MM.1S (cell line): ENCODE results near the gene MPP7.

Source experiments
- DNase-seq: peaks from one replicate; pipeline ENCODE4 v3.0.0-alpha.2; 2015
- H2AFZ ChIP-seq: fragments of 300-600 bp; sonication (generic); 2 replicates; pipeline ENCODE4 v1.6.0; 2016; ENCODE audit warnings: antibody characterized with exemption, low read length
- H3F3A ChIP-seq: fragments of 300-600 bp; sonication (generic); 2 replicates; pipeline ENCODE4 v1.6.1; 2016; ENCODE audit warnings: mild to moderate bottlenecking, antibody characterized with exemption, low read length, moderate library complexity, mixed read lengths; ENCODE audit not compliant: insufficient read depth
- H3K27ac ChIP-seq: fragments of 300-600 bp; sonication (generic); 2 replicates; pipeline ENCODE4 v1.5.1; 2016; ENCODE audit warnings: mild to moderate bottlenecking, low read length
- H3K27me3 ChIP-seq: fragments of 300-600 bp; sonication (generic); replicated peaks from 2 replicates; pipeline ENCODE4 v1.6.0; 2016; ENCODE audit warnings: low read length; ENCODE audit not compliant: insufficient read depth
- H3K36me3 ChIP-seq: fragments of 300-600 bp; sonication (generic); replicated peaks from 2 replicates; pipeline ENCODE4 v1.6.1; 2016; ENCODE audit warnings: mild to moderate bottlenecking, low read length, mixed read lengths; ENCODE audit not compliant: insufficient read depth
- H3K4me1 ChIP-seq: fragments of 300-600 bp; sonication (generic); 2 replicates; pipeline ENCODE4 v1.6.1; 2016; ENCODE audit warnings: low read length, mixed read lengths
- H3K4me2 ChIP-seq: fragments of 300-600 bp; sonication (generic); 2 replicates; pipeline ENCODE4 v1.6.0; 2016; ENCODE audit warnings: low read depth, low read length
- H3K4me3 ChIP-seq: fragments of 300-600 bp; sonication (generic); 2 replicates; pipeline ENCODE4 v1.5.1; 2016; ENCODE audit warnings: low read length, mixed read lengths
- H3K79me2 ChIP-seq: fragments of 300-600 bp; sonication (generic); 2 replicates; pipeline ENCODE4 v1.6.1; 2016; ENCODE audit warnings: mixed run types, low read length, mixed read lengths
- H3K9ac ChIP-seq: fragments of 300-600 bp; sonication (generic); 2 replicates; pipeline ENCODE4 v1.6.1; 2016; ENCODE audit warnings: low read length, mixed read lengths
- H3K9me2 ChIP-seq: fragments of 300-600 bp; sonication (generic); replicated peaks from 2 replicates; pipeline ENCODE4 v1.6.1; 2016; ENCODE audit warnings: mild to moderate bottlenecking, low read length, mixed read lengths; ENCODE audit not compliant: insufficient read depth
- H3K9me3 ChIP-seq: fragments of 300-600 bp; sonication (generic); replicated peaks from 2 replicates; pipeline ENCODE4 v1.6.1; 2016; ENCODE audit warnings: mild to moderate bottlenecking, low read length, mixed read lengths; ENCODE audit not compliant: insufficient read depth
- H4K20me1 ChIP-seq: fragments of 300-600 bp; sonication (generic); 2 replicates; pipeline ENCODE4 v1.6.1; 2016; ENCODE audit warnings: mild to moderate bottlenecking, low read length, moderate library complexity, mixed read lengths; ENCODE audit not compliant: insufficient read depth
- CTCF ChIP-seq: fragments of 300-600 bp; sonication (generic); IDR thresholded peaks from 2 replicates; pipeline ENCODE4 v1.5.1; 2016; ENCODE audit warnings: antibody characterized with exemption, low read length, mixed read lengths
- EZH2 ChIP-seq: fragments of 300-600 bp; sonication (generic); optimal IDR thresholded peaks from 2 replicates; pipeline ENCODE3; 2017; ENCODE audit warnings: low read depth, mild to moderate bottlenecking, antibody characterized with exemption, low read length, mixed read lengths
- EZH2phosphoT487 ChIP-seq: fragments of 300-600 bp; sonication (generic); IDR thresholded peaks from 2 replicates; pipeline ENCODE4 v1.6.1; 2018; ENCODE audit warnings: antibody characterized with exemption, low read length

MPP7 gene

GRCh38 chr10:28263136-28263857 is 39.6 kb downstream of the MPP7 start:
- no peak for DNase-seq
- Histone ChIP-seq H3F3A (no peaks in the 10 kb centered on the region), H3K9me3 (no peaks in the 10 kb centered on the region), H4K20me1 (no peaks in the 10 kb centered on the region), H3K9me2 (no peaks in the 10 kb centered on the region), H3K4me3 (no peak overlapping the region), H3K9ac (no peak overlapping the region), H3K27me3 (no peaks in the 10 kb centered on the region), H3K79me2 (no peaks in the 10 kb centered on the region), H3K36me3 (no peaks in the 10 kb centered on the region), H2AFZ (no peak overlapping the region), H3K27ac (no peak overlapping the region), H3K4me1 (no peaks in the 10 kb centered on the region), H3K4me2 (no peak overlapping the region)
- TF ChIP-seq EZH2phosphoT487 (no peak), EZH2 (no peak), CTCF (no peak)

GRCh38 chr10:28256776-28257175 is 46.1 kb downstream of the MPP7 start:
- H3K4me1 ChIP-seq = no peaks in the 10 kb centered on the region

DNA sequence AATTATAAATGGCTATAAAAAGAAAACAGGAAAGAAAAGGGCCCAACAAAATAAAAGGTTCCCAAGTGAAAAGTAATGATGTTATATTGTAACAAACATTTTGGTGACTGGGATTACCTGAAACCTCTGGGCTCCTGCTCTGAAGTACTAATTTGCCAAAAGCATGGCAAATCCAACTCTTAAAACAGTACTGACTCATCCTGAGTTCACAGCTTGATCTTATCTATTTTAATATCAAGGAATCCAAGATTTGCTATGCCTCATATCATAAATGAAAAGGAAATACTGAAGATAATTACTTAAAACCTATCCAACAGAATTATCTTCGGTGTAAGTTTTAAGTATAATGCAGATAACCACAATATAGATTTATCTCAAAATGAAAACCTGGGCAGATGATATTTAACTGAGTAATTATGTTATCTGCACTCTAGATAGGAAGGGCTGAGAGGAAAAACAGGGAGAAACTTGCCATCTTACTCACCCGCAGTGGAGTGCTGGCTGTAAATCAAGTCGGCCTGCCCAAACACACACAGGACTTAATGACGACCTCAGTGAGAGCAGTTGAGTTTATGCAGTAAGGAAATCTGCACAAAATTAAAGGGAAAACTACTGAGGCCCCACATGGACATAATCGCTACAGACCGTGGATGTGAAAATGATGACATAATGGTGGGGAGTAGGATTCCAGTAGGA is 48.4 kb downstream of the MPP7 start:
- Histone ChIP-seq H3K9me2 (no peaks in the 10 kb centered on the region), H3K79me2 (no peaks in the 10 kb centered on the region), H2AFZ (no peak overlapping the region), H3K27ac (no peak overlapping the region), H3K9ac (no peak overlapping the region), H4K20me1 (no peaks in the 10 kb centered on the region), H3K27me3 (no peaks in the 10 kb centered on the region), H3F3A (no peaks in the 10 kb centered on the region), H3K4me1 (no peaks in the 10 kb centered on the region), H3K4me3 (no peak overlapping the region), H3K36me3 (no peaks in the 10 kb centered on the region), H3K4me2 (no peak overlapping the region), H3K9me3 (no peaks in the 10 kb centered on the region)
- DNase-seq = no peak
- TF ChIP-seq CTCF = no peak
- TF ChIP-seq EZH2 = no peak
- no peak for TF ChIP-seq EZH2phosphoT487

More at GRCh38 chr10:28256776-28257175, 46.1 kb downstream of the MPP7 start:
- no peak overlapping the region for H3K4me2 ChIP-seq
- no peak overlapping the region for H3K9ac ChIP-seq
- TF ChIP-seq EZH2 = no peak
- no peak for TF ChIP-seq EZH2phosphoT487
- no peak for TF ChIP-seq CTCF
- H3K27me3 ChIP-seq = no peaks in the 10 kb centered on the region
- no peak for DNase-seq
- H3F3A ChIP-seq = no peaks in the 10 kb centered on the region
- no peaks in the 10 kb centered on the region for H3K9me2 ChIP-seq
- no peak overlapping the region for H3K4me3 ChIP-seq
- no peak overlapping the region for H3K27ac ChIP-seq
- no peaks in the 10 kb centered on the region for H3K36me3 ChIP-seq
- no peaks in the 10 kb centered on the region for H4K20me1 ChIP-seq
- no peaks in the 10 kb centered on the region for H3K9me3 ChIP-seq
- H3K79me2 ChIP-seq = no peaks in the 10 kb centered on the region
- no peak overlapping the region for H2AFZ ChIP-seq
